ENCODE measurements around the gene TLE1.

TLE1 gene

GRCh38 chr9:81540142-81540710 is 149.1 kb downstream of the TLE1 start:
- DNase-seq: no peak

- no peak for DNase-seq
These were observed 150.0 kb downstream of the TLE1 start for GRCh38 chr9:81539317-81539716.

GRCh38 chr9:81538890-81539289 is 150.5 kb downstream of the TLE1 start:
- DNase-seq: no peak

GRCh38 chr9:81537964-81538363 is 151.4 kb downstream of the TLE1 start:
- no peak for DNase-seq

- no peak for DNase-seq
These were observed 152.9 kb downstream of the TLE1 start for GRCh38 chr9:81536242-81537025.

- no peak for DNase-seq
These were observed 153.7 kb downstream of the TLE1 start for GRCh38 chr9:81535542-81536241.

- DNase-seq: no peak
These were observed 155.0 kb downstream of the TLE1 start for GRCh38 chr9:81534138-81534875.

Measured in NCI-H1694 treated with DMSO at 0.1 percent for 48 hours (cell line).